Stimulated activated CD8-positive, alpha-beta memory T cell treated with anti-CD3 and anti-CD28 coated beads, Interleukin-15, amount 100 ng/mL, for 1 hour (primary cell): ENCODE data around the gene CASK.

ENCODE experiments used
- DNase-seq: peaks from one replicate; pipeline ENCODE4 v3.0.0-alpha.2; 2020; ENCODE audit warnings: low read depth

Gene CASK

GRCh38 chrX:41909068-41909467 lies 14.3 kb downstream of the CASK start:
- no peak for DNase-seq

GRCh38 chrX:41906515-41907187 lies 16.7 kb downstream of the CASK start:
- DNase-seq: no peak

- no peak for DNase-seq
Measured at GRCh38 chrX:41903544-41903943, 19.8 kb downstream of the CASK start.

- no peak for DNase-seq
Measured at GRCh38 chrX:41900321-41900720, 23.0 kb downstream of the CASK start.

- DNase-seq: no peak
Measured at GRCh38 chrX:41895826-41896225, 27.5 kb downstream of the CASK start.

GRCh38 chrX:41890026-41890423 lies 33.3 kb downstream of the CASK start:
- DNase-seq: no peak

- DNase-seq: no peak
Measured at GRCh38 chrX:41889317-41890025, 33.9 kb downstream of the CASK start.

GRCh38 chrX:41887691-41888090 lies 35.7 kb downstream of the CASK start:
- no peak for DNase-seq

- DNase-seq: no peak
Measured at GRCh38 chrX:41885724-41886123, 37.6 kb downstream of the CASK start.

GRCh38 chrX:41881166-41881565 lies 42.2 kb downstream of the CASK start:
- no peak for DNase-seq

GRCh38 chrX:41877167-41877566 lies 46.2 kb downstream of the CASK start:
- no peak for DNase-seq

- DNase-seq: no peak
Measured at GRCh38 chrX:41875142-41875541, 48.2 kb downstream of the CASK start.

- no peak for DNase-seq
Measured at GRCh38 chrX:41870719-41871151, 52.6 kb downstream of the CASK start.

GRCh38 chrX:41868392-41868977 lies 54.9 kb downstream of the CASK start:
- no peak for DNase-seq

- no peak for DNase-seq
Measured at GRCh38 chrX:41863343-41864203, 59.8 kb downstream of the CASK start.

- DNase-seq: no peak
Measured at GRCh38 chrX:41862562-41863184, 60.7 kb downstream of the CASK start.

- no peak for DNase-seq
Measured at GRCh38 chrX:41858161-41858775, 65.1 kb downstream of the CASK start.

GRCh38 chrX:41857670-41858069 lies 65.7 kb downstream of the CASK start:
- no peak for DNase-seq

GRCh38 chrX:41846714-41847113 lies 76.6 kb downstream of the CASK start:
- no peak for DNase-seq

- no peak for DNase-seq
Measured at GRCh38 chrX:41837270-41837944, 85.9 kb downstream of the CASK start.

GRCh38 chrX:41828826-41829225 lies 94.5 kb downstream of the CASK start:
- DNase-seq: no peak
